Adrenal gland (tissue), 12 donors: ENCODE data around the gene TBC1D22A. TPM values are rescaled to one million over a fixed set of nuclear protein-coding genes. Genes with fewer than 3 reads are reported as not detected.

ENCODE experiments used
- DNase-seq, 7 donors: peaks; one replicate each; pipeline ENCODE4 v3.0.0-alpha.2; 2019 to 2020
- H3K27ac ChIP-seq, 5 donors: fragments of 200-600 bp; sonication (generic) in 4 of 5; 1 replicate in 3 of 5; 2 replicates in 2 of 5; pipeline versions ENCODE4 v1.5.1 to v1.8.0; 2016 to 2020; ENCODE audit warnings: mild to moderate bottlenecking in 1 of 5
- H3K27me3 ChIP-seq: fragments of 200-600 bp; 2 replicates; pipeline ENCODE4 v1.8.0; 2021
- H3K36me3 ChIP-seq, 2 donors: fragments of 200-600 bp; replicated peaks in 1 of 2; 1 replicate in 1 of 2; 2 replicates in 1 of 2; pipeline versions ENCODE4 v1.5.1 to v1.8.0; 2018 to 2022
- H3K4me1 ChIP-seq, 2 donors: fragments of 200-600 bp; replicated peaks in 1 of 2; 1 replicate in 1 of 2; 2 replicates in 1 of 2; pipeline versions ENCODE4 v1.5.1 to v1.8.0; 2018 to 2021
- H3K4me3 ChIP-seq, 4 donors: fragments of 200-600 bp; sonication (generic) in 3 of 4; one replicate each; pipeline ENCODE4 v1.5.1; 2016 to 2018
- H3K9me3 ChIP-seq, 3 donors: fragments of 200-600 bp; sonication (generic) in 1 of 3; replicated peaks in 1 of 3; 1 replicate in 2 of 3; 2 replicates in 1 of 3; pipeline versions ENCODE4 v1.5.1 to v1.8.0; 2016 to 2021
- CTCF ChIP-seq, 6 experiments: fragments of 450-650 bp in 4 of 6; fragments of 200-600 bp in 2 of 6; sonication (generic) in 1 of 6; IDR thresholded peaks; 1 replicate in 5 of 6; 2 replicates in 1 of 6; pipeline versions ENCODE4 v1.5.1 to v1.8.0; 2016 to 2021; ENCODE audit warnings: antibody characterized with exemption in 6 of 6, mild to moderate bottlenecking in 2 of 6, moderate library complexity in 1 of 6
- POLR2A ChIP-seq, 2 donors: fragments of 450-650 bp; IDR thresholded peaks; one replicate each; pipeline ENCODE4 v1.6.1; 2017; ENCODE audit warnings: antibody characterized with exemption in 2 of 2, mild to moderate bottlenecking in 2 of 2, moderate library complexity in 1 of 2
- WGBS, 4 donors: extraction: QIAGEN DNeasy Blood & Tissue Kit in 2 of 4; methylation state at CpG; one replicate each; pipeline versions ENCODE4 v1.1.5 to v1.1.7; 2013 to 2017; 5-methylcytosine and 5-hydroxymethylcytosine counted together
- intact Hi-C, 2 donors: fragments of 100-400 bp; cut with DNase I; formaldehyde crosslinking; loops; one replicate each; pipeline versions ENCODE4 v1.14.1 to v1.15.0; 2022 to 2023
- polyA plus RNA-seq, 3 donors: library from polyadenylated mRNA; stranded (reverse); fragments of 200-250 nt in 2 of 3; fragments of 350-450 nt in 1 of 3; fragmentation: Illumina TruSeq in 1 of 3; extraction: RNeasy Lipid Tissue Mini Kit (QIAGEN cat#74804) in 1 of 3; gene quantifications; one replicate each; pipeline ENCODE4 v1.2.3, GENCODE V29; 2013 to 2014
- total RNA-seq, 9 donors: library from RNA; depleted of rRNA in 4 of 9; stranded (reverse); fragments of >200 nt in 4 of 9; fragments of 120-200 nt in 1 of 9; fragmentation: NEBNext Ultra II Directional in 1 of 9; extraction: Animal tissue kit (Norgen Biotek cat#: 25700) in 1 of 9; gene quantifications; one replicate each; pipeline versions ENCODE4 v1.1.0 to v1.2.4, GENCODE V29; 2013 to 2023
- donor health status: healthy with polysubstance abuse.
- donor health status: Bipolar disorder and iron deficiency.
- donor health status: DM: yes; HTN: yes; CAD: no.
- donor health status: DM: no; HTN: no; CAD: no.
- donor health status: DM: no; HTN: no; CAD: no.
- donor health status: DM: yes; HTN: yes; CAD: no.

TBC1D22A gene
- total and polyA plus RNA-seq, 12 donors: 11.5 to 44.2 (median 28.1) TPM

- H3K4me3 ChIP-seq: no peak overlapping the region
- 93 to 96% (median 95%) methylated on average over 16 to 20 of the region's 20 CpGs for WGBS, 4 donors
Observed at GRCh38 chr22:47012589-47013370, 250.3 kb downstream of the TBC1D22A start.

GRCh38 chr22:47013861-47014635 is 251.6 kb downstream of the TBC1D22A start:
- Histone ChIP-seq H3K4me3 (no peak overlapping the region), H3K27ac (no peak overlapping the region), H3K9me3 (no peaks in the 10 kb centered on the region), H3K27me3 (no peaks in the 10 kb centered on the region), H3K4me1 (no peaks in the 10 kb centered on the region), H3K36me3 (no peaks in the 10 kb centered on the region)
- no peak for DNase-seq
- TF ChIP-seq CTCF (IDR thresholded peaks at IDR 0.05) (no peak), POLR2A (IDR thresholded peaks at IDR 0.05) (no peak)
- 94 to 96% (median 94%) methylated on average over 15 to 23 of the region's 23 CpGs for WGBS, 4 donors
- intact Hi-C loops: no loop called here

More at GRCh38 chr22:47012589-47013370, 250.3 kb downstream of the TBC1D22A start:
- DNase-seq: no peak
- intact Hi-C loops: no loop called here
- Histone ChIP-seq H3K36me3 (no peaks in the 10 kb centered on the region), H3K27ac (no peak overlapping the region), H3K4me1 (no peaks in the 10 kb centered on the region), H3K27me3 (no peaks in the 10 kb centered on the region), H3K9me3 (no peaks in the 10 kb centered on the region)
- TF ChIP-seq POLR2A (IDR thresholded peaks at IDR 0.05): no peak
- no peak for TF ChIP-seq CTCF (IDR thresholded peaks at IDR 0.05)

DNA sequence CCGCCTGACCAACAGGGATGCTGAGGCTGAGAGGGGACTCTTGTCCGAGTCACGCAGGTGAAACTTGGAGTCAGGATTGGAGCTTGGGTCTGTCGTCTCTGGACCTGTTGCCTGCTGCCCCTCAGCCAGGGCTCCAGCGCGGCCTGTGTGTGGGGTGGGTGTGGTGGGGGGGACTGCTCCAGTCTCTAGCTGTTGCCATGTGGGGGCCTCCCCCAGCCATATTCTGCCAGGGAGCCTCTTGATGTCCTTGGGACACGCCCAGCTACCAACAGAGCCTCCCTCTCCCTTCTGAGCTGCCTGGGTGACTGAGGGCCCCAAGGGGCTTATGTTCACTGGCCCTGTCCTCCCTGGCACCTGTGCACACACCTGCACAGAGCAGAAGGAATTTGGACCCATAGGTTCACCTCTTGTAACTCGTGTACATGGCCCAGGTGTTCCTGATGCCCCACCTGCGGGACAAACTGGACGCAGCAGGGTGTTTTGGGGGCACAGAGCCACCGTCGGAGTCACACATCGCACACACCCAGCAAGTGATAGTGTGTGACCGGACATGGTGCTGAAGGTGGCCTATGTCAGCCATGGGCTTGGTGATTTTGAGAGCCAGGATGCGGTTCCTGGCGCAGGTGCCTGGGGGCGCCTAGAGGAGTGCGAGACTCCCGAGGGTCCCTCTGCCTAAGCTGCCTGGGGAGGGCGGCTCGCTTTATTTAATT is 252.3 kb downstream of the TBC1D22A start:
- Histone ChIP-seq H3K27me3 (no peaks in the 10 kb centered on the region), H3K27ac (no peak overlapping the region), H3K36me3 (no peaks in the 10 kb centered on the region), H3K4me1 (no peaks in the 10 kb centered on the region), H3K9me3 (no peaks in the 10 kb centered on the region), H3K4me3 (no peak overlapping the region)
- intact Hi-C loops: no loop called here
- TF ChIP-seq CTCF (IDR thresholded peaks at IDR 0.05) (no peak), POLR2A (IDR thresholded peaks at IDR 0.05) (no peak)
- no peak for DNase-seq
- 94 to 98% (median 97%) methylated on average over 6 to 21 of the region's 21 CpGs for WGBS, 4 donors

DNA sequence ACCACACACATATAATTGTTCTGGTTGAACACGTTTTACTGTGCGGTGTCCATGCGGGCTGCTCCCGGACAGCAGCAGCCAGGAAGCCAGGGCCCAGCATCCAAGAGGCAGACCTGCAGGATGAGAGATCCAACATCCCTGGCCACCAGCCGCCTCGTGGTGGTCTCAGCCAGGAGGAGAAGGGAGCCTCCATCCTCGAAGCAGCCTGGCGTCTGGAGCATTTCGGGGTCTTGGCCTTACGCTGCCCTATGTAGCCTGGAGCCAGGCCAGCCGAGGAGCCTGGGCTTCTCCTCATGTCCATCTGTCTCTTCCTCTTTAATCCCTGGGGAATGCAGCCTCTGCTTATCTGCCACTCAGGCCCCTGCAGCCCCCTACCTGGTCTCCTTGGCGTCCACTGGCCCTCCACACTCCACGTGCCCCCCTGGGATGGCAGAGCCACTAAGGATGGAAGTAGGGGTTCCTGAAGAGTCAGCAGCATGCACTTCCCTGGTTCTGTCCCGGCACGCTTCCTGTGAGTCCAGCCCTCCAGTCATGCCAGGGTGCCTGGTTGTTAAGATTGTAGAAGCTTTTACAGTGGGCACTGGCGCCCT is 253.2 kb downstream of the TBC1D22A start:
- Histone ChIP-seq H3K4me1 (no peaks in the 10 kb centered on the region), H3K4me3 (no peak overlapping the region), H3K36me3 (no peaks in the 10 kb centered on the region), H3K27me3 (no peaks in the 10 kb centered on the region), H3K9me3 (no peaks in the 10 kb centered on the region), H3K27ac (no peak overlapping the region)
- no peak for DNase-seq
- no peak for TF ChIP-seq CTCF (IDR thresholded peaks at IDR 0.05)
- TF ChIP-seq POLR2A (IDR thresholded peaks at IDR 0.05): no peak
- WGBS, 4 donors: 87 to 95% (median 92%) methylated on average over 15 to 16 of the region's 16 CpGs
- intact Hi-C loops: no loop called here
